ENCODE data around the gene CCRL2. TPM values are rescaled to one million over a fixed set of nuclear protein-coding genes. Genes with fewer than 3 reads are reported as not detected.

The CCRL2 gene
- total RNA-seq, result 0.39 TPM in 1 of 2 replicates, not detected in the other

GRCh38 chr3:46406788-46407611 is at the start of gene CCRL2, which contains the start of gene CCR5AS:
TSS of gene CCRL2 (plus strand) at chr3:46407259. CDS start at chr3:46408080, 821 bp downstream.
TSS of gene CCR5AS (minus strand) at chr3:46407066.

GRCh38 chr3:46370839-46371518 is 36.1 kb upstream of the CCRL2 start, which contains the start of gene CCR5:
TSS of gene CCR5 (plus strand) at chr3:46370946. CDS start at chr3:46372903, 1,957 bp downstream.

Other genes starting within 250 kb of the CCRL2 start
- 0.08 TPM in 1 of 2 replicates, not detected in the other for gene CCR1, start 198.9 kb upstream of the CCRL2 start, total RNA-seq
- gene CCR3, start 164.8 kb upstream of the CCRL2 start, total RNA-seq, result not detected in 2 replicates
- not detected in 2 replicates for gene CCR2, start 53.1 kb upstream of the CCRL2 start, total RNA-seq
- gene CCR5, start 36.3 kb upstream of the CCRL2 start, total RNA-seq, result not detected in 2 replicates
- not detected in 2 replicates for gene LTF, start 57.6 kb downstream of the CCRL2 start, total RNA-seq
- gene RTP3, start 90.7 kb downstream of the CCRL2 start, total RNA-seq, result not detected in 2 replicates
- gene LRRC2, start 159.0 kb downstream of the CCRL2 start, total RNA-seq, result 0.65 and 2.2 TPM in 2 replicates
- not detected in 2 replicates for gene FAM240A, start 205.3 kb downstream of the CCRL2 start, total RNA-seq